ENCODE data around the gene PAK6.

The PAK6 gene

DNA sequence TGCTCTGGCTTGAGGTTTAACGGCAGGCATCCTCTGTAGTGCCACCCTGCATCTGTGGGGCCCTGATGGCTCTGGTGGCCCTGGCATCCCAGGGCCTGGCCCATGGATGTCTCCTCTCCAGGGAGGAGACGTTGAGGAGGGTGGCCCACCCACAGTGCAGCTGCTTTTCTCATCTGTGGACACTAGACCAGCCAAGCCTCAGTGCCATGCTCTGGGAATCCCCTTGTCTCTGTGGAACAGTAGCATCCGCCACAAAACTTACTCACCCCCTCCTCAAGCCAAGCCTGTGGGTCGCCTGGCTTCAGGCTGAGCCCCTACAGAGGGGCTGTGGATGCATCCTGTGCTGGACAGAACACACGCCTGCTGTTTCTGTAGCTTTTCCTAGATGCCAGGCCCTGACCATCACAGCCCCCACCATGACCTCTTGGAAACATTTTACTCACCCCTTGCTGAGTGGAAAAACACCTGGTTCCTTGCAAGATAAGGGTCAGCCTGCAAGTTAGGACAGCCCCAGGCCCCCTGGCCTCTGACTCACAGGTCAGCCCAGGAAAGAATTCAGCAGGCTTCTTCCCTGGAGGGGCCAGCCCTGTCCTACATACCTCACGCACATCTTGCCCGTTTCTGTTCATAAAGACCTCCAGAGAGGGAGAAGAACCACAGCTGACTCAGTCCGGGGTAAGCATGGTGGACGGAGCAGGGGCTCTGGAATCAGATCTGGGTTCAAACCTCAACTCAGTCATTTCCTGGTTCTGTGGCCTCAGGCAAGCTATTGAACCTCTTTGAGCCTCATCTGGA is 19.0 kb downstream of the PAK6 start:
- DNase-seq = no peak

- DNase-seq = no peak
Measured at GRCh38 chr15:40258544-40258943, 19.7 kb downstream of the PAK6 start.

GRCh38 chr15:40259021-40259420 is 20.2 kb downstream of the PAK6 start:
- DNase-seq = no peak

GRCh38 chr15:40263024-40263754 is 24.3 kb downstream of the PAK6 start:
- DNase-seq = no peak

DNA sequence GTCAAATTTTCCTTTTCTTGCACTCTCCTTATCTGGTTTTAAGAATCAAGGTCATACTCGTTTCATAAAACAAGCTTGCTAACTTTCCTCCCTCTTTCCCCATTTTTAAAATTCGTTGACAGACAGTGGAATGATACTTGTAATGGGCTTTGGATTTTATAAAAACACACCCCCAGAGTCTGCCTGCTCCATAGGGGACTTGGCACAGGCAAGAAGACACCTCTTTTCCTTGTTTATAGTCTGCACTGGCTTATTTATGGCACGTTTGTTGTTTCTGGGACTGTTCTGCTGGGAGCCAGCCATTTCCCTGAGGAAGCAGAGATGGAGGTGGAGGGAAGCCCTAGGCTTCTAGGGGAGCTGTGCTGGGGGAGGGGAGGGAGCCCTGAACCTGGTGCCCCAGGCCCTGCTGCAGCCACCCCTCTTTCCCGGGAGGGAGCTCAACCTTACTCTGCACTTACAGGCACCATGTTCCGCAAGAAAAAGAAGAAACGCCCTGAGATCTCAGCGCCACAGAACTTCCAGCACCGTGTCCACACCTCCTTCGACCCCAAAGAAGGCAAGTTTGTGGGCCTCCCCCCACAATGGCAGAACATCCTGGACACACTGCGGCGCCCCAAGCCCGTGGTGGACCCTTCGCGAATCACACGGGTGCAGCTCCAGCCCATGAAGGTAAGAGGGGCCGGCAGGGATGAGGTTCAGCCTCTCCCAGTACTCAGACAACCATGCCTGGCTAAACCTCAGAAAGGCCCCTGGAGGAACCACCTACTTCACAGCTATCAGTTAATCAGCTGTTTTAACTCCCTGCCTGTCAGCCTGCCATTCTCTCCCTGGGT is 25.7 kb downstream of the PAK6 start:
- no peak for DNase-seq

DNA sequence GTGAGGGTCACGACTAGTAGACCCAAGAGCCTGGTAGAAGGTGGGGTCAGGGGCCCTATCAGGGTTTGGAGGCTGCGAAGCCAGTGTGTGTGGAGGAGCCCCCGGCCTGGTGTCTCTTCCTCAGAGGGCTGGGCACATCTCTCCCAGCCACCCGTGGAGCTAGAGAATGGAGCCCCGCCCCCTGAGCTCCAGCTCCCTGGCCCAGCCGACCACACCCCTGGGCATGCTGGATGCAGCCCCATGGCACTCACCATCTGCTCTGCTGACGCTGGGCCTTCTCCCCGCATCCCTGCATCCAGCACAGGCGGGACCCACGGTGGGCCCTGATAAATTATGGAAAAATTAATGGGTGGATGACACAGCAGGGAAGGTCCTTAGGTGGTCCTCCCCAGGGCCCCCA is 26.5 kb downstream of the PAK6 start:
- DNase-seq = no peak

- DNase-seq = no peak
Measured at GRCh38 chr15:40265875-40266274, 27.0 kb downstream of the PAK6 start.

DNA sequence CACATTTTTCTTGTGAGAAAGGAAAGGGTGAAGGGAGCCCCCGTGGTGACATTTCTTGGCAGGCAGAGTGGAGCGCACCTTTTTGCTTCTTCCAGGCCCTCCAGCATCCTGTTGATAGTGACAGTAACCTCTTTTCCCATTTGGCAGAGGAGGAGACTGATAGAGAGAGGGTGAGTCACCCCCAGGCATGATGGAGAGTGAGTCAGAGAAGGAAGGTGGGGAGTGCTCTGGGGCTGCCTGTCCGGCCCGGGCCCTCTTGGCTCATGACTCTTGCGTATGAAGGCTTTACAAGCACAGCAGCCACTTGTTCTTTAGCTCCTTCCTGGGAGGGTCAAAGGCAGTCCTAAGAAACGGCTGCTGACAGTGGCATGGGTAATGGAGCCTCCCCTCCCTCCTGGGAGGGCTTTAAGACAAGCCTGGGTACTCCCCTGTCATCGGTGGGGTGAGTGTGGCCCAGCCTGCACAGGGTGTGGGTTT is 28.0 kb downstream of the PAK6 start:
- DNase-seq = no peak

- no peak for DNase-seq
Measured at GRCh38 chr15:40267670-40268069, 28.8 kb downstream of the PAK6 start.

GRCh38 chr15:40269604-40270003 is 30.7 kb downstream of the PAK6 start:
- DNase-seq = no peak

DNA sequence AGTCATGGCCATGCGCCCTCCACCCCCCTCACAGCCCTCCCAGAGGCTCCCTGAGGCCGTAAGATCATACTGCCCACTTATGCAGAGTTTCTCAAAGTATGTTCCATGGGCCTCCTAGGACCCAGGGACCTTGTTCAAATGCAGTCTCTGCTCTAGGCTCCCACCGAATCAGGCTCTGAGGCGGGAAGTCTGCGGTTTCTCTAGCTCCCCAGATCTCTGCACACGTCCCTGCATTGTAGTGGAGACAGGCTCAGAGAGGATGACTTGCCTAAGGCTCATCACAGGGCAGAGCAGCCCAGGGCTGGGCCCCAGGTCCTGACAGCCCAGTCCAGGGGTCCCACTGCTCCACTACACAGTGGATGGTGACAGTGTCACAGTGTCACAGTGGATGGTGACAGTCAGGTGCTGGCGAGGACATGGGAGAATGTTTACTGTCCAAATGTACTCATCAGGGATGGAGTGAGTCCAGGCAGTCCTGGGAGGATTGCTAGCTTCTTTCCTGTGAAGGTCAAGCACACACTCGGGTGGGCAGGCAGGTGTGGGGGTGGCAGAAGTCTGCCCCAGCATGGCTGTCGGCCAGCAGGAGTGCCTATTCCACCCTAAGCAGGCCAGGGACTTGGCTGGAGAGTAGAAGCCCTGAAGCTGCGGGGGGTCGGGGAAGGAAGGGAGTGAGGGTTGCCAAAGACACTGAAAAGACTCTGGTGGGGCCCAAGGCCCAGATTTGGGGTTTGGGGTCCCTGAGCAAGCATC is 31.6 kb downstream of the PAK6 start:
- no peak for DNase-seq

GRCh38 chr15:40271685-40272484 is 33.0 kb downstream of the PAK6 start:
- no peak for DNase-seq

GRCh38 chr15:40272485-40273056 is 33.7 kb downstream of the PAK6 start:
- no peak for DNase-seq

- no peak for DNase-seq
Measured at GRCh38 chr15:40273428-40273827, 34.6 kb downstream of the PAK6 start.

DNA sequence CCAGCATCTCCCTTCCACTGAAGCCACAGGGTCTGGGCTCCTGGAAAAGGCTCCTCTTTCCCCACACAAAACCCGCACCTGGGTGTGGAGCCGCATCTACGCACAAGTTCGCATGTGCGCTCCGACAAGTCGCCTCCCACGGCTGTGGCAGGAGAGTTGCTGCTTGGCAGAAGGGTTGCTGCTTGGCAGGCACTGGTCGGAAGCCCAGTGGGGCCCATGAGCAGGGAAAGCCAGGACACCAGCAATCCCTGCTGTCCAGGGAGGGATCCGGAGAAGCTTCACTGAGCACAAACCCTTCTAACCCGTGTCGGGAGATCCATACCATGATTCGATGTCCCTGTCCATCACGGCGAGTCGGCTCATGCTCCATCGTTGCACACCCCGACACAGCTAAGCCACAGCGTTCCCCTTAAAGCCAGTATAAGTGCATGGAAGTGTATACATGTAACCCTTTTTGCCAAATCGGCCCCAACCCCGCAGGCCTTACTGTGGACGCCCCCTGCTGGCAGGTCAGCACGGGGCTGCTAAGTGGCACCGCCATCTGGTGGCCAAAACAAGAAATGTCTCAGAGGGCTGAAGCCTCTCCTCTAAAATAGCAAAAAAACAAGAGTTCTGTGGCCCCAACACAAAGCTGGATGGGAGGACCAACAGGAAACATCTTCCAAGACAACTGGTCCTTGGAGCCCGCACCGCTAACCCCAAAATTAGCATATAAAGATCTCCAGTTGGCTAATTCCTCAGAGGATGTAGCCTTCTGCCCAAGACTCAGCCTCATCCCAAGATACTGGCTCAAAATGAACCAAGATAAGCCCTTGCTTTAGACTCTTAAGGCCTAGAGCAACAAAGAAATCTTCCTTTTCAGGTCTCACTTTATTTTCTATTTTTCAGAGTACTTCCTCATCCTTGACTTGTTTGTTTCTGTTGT is 35.7 kb downstream of the PAK6 start:
- no peak for DNase-seq

- no peak for DNase-seq
Measured at GRCh38 chr15:40275523-40275922, 36.7 kb downstream of the PAK6 start.

GRCh38 chr15:40275954-40276353 is 37.1 kb downstream of the PAK6 start:
- no peak for DNase-seq

DNA sequence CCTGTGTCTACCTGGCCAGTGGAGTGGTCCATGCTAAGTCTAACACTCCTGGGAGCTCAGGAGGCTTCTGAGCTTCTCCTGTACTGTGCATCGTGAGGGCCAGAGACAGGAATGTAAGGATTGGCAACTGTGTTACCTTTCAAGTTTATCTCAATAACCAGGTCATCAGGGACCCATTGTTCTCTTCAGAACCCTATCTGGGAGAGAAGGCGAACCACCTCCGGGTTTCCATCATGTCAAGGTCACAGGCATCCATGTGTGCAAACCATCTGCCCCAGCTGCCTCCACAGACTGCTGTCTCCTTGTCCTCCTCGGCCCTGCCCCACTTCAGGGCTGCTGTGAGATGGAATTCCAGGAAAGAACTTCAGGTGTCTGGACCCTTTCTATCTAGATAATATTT is 38.1 kb downstream of the PAK6 start:
- no peak for DNase-seq

- DNase-seq = no peak
Measured at GRCh38 chr15:40277471-40277870, 38.6 kb downstream of the PAK6 start.

DNA sequence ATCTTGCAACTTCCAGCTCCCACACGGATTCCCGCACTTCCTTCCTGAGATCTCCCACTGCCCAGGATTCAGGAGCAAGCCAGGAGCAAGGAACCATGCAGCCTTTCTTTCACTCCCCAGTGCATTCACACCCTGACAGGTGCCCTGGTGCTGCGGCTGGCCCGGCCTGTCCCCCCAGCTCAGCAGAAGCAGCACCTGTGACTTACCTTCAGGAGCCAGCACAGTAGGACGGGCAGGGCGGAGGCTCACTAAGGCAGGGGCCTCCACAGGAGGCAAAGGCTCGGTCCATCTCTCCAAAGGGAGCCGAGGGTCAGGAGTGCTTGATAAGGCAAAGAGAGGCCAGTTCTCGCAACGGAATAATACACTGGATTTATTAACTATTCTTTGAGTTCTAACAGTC is 39.2 kb downstream of the PAK6 start:
- DNase-seq = no peak

Data from NCI-H2029 (cell line).